ENCODE results near the gene LIPE.

GRCh38 chr19:42397263-42398166 lies 29.7 kb downstream of the LIPE start:
- TF ChIP-seq POLR2A (IDR thresholded peaks at IDR 0.05) (no peak), CTCF (IDR thresholded peaks at IDR 0.05) (no peak)
